Endothelial cell of umbilical vein (primary cell): ENCODE results near the gene HAGH. TPM values are rescaled to one million over a fixed set of nuclear protein-coding genes. Genes with fewer than 3 reads are reported as not detected.

Experiments used
- BruUV-seq: library from RNA; stranded (reverse); fragments of 400-500 nt; replicated peaks from 2 replicates; lab custom pipeline; 2021; lab: Mats Ljungman, UMichigan
- CTCF ChIA-PET: fragments of 300-600, 350-600 bp; sonication (Branson Sonifier 250); formaldehyde crosslinking; loops from one replicate; lab custom pipeline; 2021; ENCODE audit warnings: antibody characterized with exemption, inconsistent platforms; lab: Charles Lee
- POLR2A ChIA-PET: fragments of 300-600, 350-600 bp; sonication (Branson Sonifier 250); formaldehyde crosslinking; loops from one replicate; lab custom pipeline; 2021; ENCODE audit warnings: antibody characterized with exemption, inconsistent platforms; lab: Charles Lee
- DNase-seq: peaks from one replicate; pipeline ENCODE4 v3.0.0-alpha.2; 2011; ENCODE audit warnings: low read depth, low spot score
- FAIRE-seq: peaks from 2 replicates; lab custom pipeline; 2011; peaks lifted over from hg19 to GRCh38; lab: Jason Lieb, UNC
- H2AFZ ChIP-seq: 2 replicates; pipeline ENCODE4 v1.6.0; 2012; ENCODE audit warnings: low read depth, low read length, control low read depth, inconsistent platforms
- H3K27ac ChIP-seq: 2 replicates; pipeline ENCODE4 v1.5.1; 2011; ENCODE audit warnings: low read depth, mild to moderate bottlenecking, control low read depth, low read length, moderate library complexity; ENCODE audit not compliant: insufficient read depth
- H3K27me3 ChIP-seq, 2 experiments: 2 replicates each; pipeline versions ENCODE4 v1.6.0 to v1.6.1; 2011; ENCODE audit warnings: low read length in 2 of 2, mixed read lengths in 1 of 2; ENCODE audit not compliant: control insufficient read depth in 2 of 2, insufficient read depth in 2 of 2
- H3K36me3 ChIP-seq, 2 experiments: 2 replicates in 1 of 2; 3 replicates in 1 of 2; pipeline ENCODE4 v1.5.1; 2011; ENCODE audit warnings: low read length in 2 of 2, mild to moderate bottlenecking in 1 of 2, moderate library complexity in 1 of 2; ENCODE audit not compliant: control insufficient read depth in 2 of 2, insufficient read depth in 2 of 2; ENCODE audit errors: extremely low read depth in 1 of 2
- H3K4me1 ChIP-seq: 3 replicates; pipeline ENCODE4 v1.5.1; 2011; ENCODE audit warnings: mild to moderate bottlenecking, low read length; ENCODE audit not compliant: control insufficient read depth, insufficient read depth; ENCODE audit errors: extremely low read depth
- H3K4me2 ChIP-seq: 2 replicates; pipeline ENCODE4 v1.6.1; 2011; ENCODE audit warnings: low read length, control low read depth, mixed read lengths; ENCODE audit not compliant: insufficient read depth
- H3K4me3 ChIP-seq, 3 experiments: fragments of 200-600 bp in 1 of 3; sonication (generic), shearing (Covaris generic) in 1 of 3; replicated peaks in 1 of 3; 2 replicates each; pipeline ENCODE4 v1.5.1; 2011 to 2016; ENCODE audit warnings: control low read depth in 3 of 3, low read length in 3 of 3, mild to moderate bottlenecking in 2 of 3, inconsistent platforms in 1 of 3, low read depth in 1 of 3, moderate library complexity in 1 of 3; ENCODE audit not compliant: insufficient read depth in 1 of 3
- H3K79me2 ChIP-seq: 2 replicates; pipeline ENCODE4 v1.6.0; 2012; ENCODE audit warnings: low read length, inconsistent platforms; ENCODE audit not compliant: control insufficient read depth, insufficient read depth
- H3K9ac ChIP-seq: replicated peaks from 2 replicates; pipeline ENCODE3; 2011; ENCODE audit warnings: low read length, control low read depth; ENCODE audit not compliant: insufficient read depth; ENCODE audit errors: extremely low read depth
- H3K9me1 ChIP-seq: replicated peaks from 3 replicates; pipeline ENCODE4 v1.6.0; 2011; ENCODE audit warnings: mild to moderate bottlenecking, low read length; ENCODE audit not compliant: control insufficient read depth, insufficient read depth; ENCODE audit errors: extremely low read depth
- H3K9me3 ChIP-seq: replicated peaks from 2 replicates; pipeline ENCODE4 v1.5.1; 2012; ENCODE audit warnings: low read length, inconsistent platforms; ENCODE audit not compliant: control insufficient read depth, insufficient read depth
- H4K20me1 ChIP-seq: replicated peaks from 2 replicates; pipeline ENCODE3; 2011; ENCODE audit warnings: mild to moderate bottlenecking, low read length; ENCODE audit not compliant: control insufficient read depth, insufficient read depth; ENCODE audit errors: extremely low read depth
- EZH2 ChIP-seq: IDR thresholded peaks from 2 replicates; pipeline ENCODE4 v1.6.1; 2012; ENCODE audit warnings: borderline replicate concordance, low read depth, mild to moderate bottlenecking, moderate library complexity, low read length, inconsistent platforms; ENCODE audit not compliant: severe bottlenecking
- FOS ChIP-seq: IDR thresholded peaks from 2 replicates; pipeline ENCODE4 v1.6.1; 2011; ENCODE audit warnings: mild to moderate bottlenecking, low read length, moderate library complexity, borderline replicate concordance; ENCODE audit not compliant: insufficient read depth
- GATA2 ChIP-seq: IDR thresholded peaks from 2 replicates; pipeline ENCODE4 v1.7.0; 2011; ENCODE audit warnings: low read depth, mild to moderate bottlenecking, moderate library complexity, mixed read lengths, low read length; ENCODE audit not compliant: insufficient read length, insufficient read depth
- JUN ChIP-seq: IDR thresholded peaks from 2 replicates; pipeline ENCODE4 v1.6.1; 2011; ENCODE audit warnings: borderline replicate concordance, low read depth; ENCODE audit not compliant: insufficient read length, insufficient read depth
- MYC ChIP-seq: IDR thresholded peaks from one replicate; pipeline ENCODE4 v1.6.1; 2011; ENCODE audit warnings: mild to moderate bottlenecking, low read depth, low read length
- POLR2A ChIP-seq: IDR thresholded peaks from 2 replicates; pipeline ENCODE4 v1.6.1; 2012; ENCODE audit warnings: low read depth, mild to moderate bottlenecking, control low read depth, low read length
- POLR2AphosphoS5 ChIP-seq: IDR thresholded peaks from 2 replicates; pipeline ENCODE4 v1.6.1; 2012; ENCODE audit warnings: low read depth, mild to moderate bottlenecking, control low read depth, low read length, moderate library complexity; ENCODE audit not compliant: insufficient read depth
- dilution Hi-C: fragments of 300-500 bp; cut with MboI; formaldehyde crosslinking; loops from one replicate; pipeline ENCODE4 v1.15.0; 2019; ENCODE audit warnings: low sequenced_read_pairs; ENCODE audit not compliant: extremely low pct_ligation_motif_present
- intact Hi-C: fragments of 100-400 bp; cut with micrococcal nuclease; formaldehyde crosslinking; loops from one replicate; pipeline ENCODE4 v1.10.0; 2022
- polyA plus RNA-seq, 4 experiments: library from polyadenylated mRNA; depleted of rRNA in 3 of 4; stranded (reverse) in 3 of 4; unstranded in 1 of 4; fragments of >200 nt; gene quantifications; 2 replicates each; pipeline versions ENCODE4 v1.2.1 to v1.2.3, GENCODE V29; 2011 to 2012; ENCODE audit warnings: missing spikeins in 1 of 4
- total RNA-seq: library from RNA; stranded (reverse); gene quantifications from 2 replicates; pipeline ENCODE4 v1.2.3, GENCODE V29; 2021
- TF ChIP-seq, protein P1 (sequence below): IDR thresholded peaks from 2 replicates; pipeline ENCODE4 v1.6.1; 2011; ENCODE audit not compliant: insufficient read depth, insufficient read length
- TF ChIP-seq, protein P2 (sequence below), 2 donors: IDR thresholded peaks; 1 replicate in 1 of 2; 2 replicates in 1 of 2; pipeline ENCODE4 v1.5.1; 2011; ENCODE audit warnings: low read length in 2 of 2, mild to moderate bottlenecking in 2 of 2, moderate library complexity in 2 of 2, control low read depth in 1 of 2, inconsistent platforms in 1 of 2, low read depth in 1 of 2; ENCODE audit not compliant: insufficient read depth in 1 of 2; ENCODE audit errors: extremely low read depth in 1 of 2

Gene HAGH
- total and polyA plus RNA-seq, 2 donors (not counting 3 experiments of a cell fraction or from before 2014, with no cell fraction given): 54.3 to 84.2 TPM

DNA sequence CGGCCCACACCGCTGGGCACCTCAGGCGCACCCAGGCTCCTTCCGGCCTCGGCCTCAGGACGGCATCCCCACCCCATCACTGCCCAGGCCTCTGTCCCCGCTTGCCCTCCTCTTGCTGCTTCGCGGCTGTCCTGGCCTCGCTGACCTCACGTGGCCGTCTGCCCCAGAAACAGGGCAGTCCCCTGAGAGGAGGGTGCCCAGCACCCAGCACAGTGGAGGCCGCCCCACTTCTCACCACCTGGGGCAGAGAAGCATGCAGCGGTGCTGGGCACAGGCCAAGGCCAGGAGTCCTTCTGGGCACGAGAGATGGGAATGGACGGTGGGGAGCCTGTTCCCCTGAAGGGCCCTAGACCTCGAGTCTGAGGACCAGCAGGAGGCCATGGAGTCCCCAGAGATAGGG is 8.9 kb downstream of the HAGH start:
- Histone ChIP-seq H3K79me2 (no peaks in the 10 kb centered on the region), H3K4me1 (no peaks in the 10 kb centered on the region), H4K20me1 (no peaks in the 10 kb centered on the region), H3K4me3 (no peak overlapping the region), H3K4me2 (no peak overlapping the region), H3K9me1 (no peaks in the 10 kb centered on the region), H3K27me3 (no peaks in the 10 kb centered on the region), H3K27ac (no peak overlapping the region), H2AFZ (no peak overlapping the region), H3K36me3 (peaks cover 0 to 39% of the 10 kb centered on the region in 2 experiments), H3K9ac (no peak overlapping the region), H3K9me3 (no peaks in the 10 kb centered on the region)
- FAIRE-seq (no peak), DNase-seq (no peak)
- ChIA-PET POLR2A (no interaction called here), CTCF (no interaction called here)
- dilution Hi-C loops: no loop called here
- no TSS peak for BruUV-seq
- intact Hi-C loops: no loop called here
- TF ChIP-seq, protein P1, sequence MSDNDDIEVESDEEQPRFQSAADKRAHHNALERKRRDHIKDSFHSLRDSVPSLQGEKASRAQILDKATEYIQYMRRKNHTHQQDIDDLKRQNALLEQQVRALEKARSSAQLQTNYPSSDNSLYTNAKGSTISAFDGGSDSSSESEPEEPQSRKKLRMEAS: no peak
- TF ChIP-seq GATA2 (no peak), JUN (no peak), EZH2 (no peak), POLR2AphosphoS5 (no peak), MYC (no peak), POLR2A (no peak), FOS (no peak)
- TF ChIP-seq, protein P2, sequence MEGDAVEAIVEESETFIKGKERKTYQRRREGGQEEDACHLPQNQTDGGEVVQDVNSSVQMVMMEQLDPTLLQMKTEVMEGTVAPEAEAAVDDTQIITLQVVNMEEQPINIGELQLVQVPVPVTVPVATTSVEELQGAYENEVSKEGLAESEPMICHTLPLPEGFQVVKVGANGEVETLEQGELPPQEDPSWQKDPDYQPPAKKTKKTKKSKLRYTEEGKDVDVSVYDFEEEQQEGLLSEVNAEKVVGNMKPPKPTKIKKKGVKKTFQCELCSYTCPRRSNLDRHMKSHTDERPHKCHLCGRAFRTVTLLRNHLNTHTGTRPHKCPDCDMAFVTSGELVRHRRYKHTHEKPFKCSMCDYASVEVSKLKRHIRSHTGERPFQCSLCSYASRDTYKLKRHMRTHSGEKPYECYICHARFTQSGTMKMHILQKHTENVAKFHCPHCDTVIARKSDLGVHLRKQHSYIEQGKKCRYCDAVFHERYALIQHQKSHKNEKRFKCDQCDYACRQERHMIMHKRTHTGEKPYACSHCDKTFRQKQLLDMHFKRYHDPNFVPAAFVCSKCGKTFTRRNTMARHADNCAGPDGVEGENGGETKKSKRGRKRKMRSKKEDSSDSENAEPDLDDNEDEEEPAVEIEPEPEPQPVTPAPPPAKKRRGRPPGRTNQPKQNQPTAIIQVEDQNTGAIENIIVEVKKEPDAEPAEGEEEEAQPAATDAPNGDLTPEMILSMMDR (IDR thresholded peaks at IDR 0.05; ENCODE audit: extremely low read depth in 1 of 2, insufficient read depth in 1 of 2, low read depth in 1 of 2, low read length in 2 of 2): no peak
